ENCODE data around the gene SLC41A3.
"Not testable (repeated sequence)": the region's sequence is repeated elsewhere in the genome, so short reads cannot be mapped to it uniquely, and the experiment has no call there.

The SLC41A3 gene

DNA sequence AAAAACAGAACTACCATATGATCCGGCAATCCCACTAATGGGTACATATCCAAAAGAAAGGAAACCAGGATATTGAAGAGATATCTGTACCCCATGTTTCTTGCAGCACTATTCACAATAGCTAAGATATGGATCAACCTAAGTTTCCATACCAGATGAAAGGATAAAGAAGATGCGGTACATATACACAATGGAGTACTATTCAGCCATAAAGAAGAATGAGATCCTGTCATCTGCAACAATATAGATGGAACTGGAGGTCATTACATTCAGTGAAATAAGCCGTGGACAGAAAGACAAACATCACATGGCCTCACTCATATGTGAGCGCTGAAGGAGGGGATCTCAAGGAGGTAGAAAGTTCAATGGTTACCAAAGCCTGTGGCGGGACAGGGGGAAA, 3.0 kb downstream of the SLC41A3 start:
- no peak for DNase-seq

- DNase-seq: no peak
Measured at GRCh38 chr3:126078866-126079265, 5.1 kb downstream of the SLC41A3 start.

DNA sequence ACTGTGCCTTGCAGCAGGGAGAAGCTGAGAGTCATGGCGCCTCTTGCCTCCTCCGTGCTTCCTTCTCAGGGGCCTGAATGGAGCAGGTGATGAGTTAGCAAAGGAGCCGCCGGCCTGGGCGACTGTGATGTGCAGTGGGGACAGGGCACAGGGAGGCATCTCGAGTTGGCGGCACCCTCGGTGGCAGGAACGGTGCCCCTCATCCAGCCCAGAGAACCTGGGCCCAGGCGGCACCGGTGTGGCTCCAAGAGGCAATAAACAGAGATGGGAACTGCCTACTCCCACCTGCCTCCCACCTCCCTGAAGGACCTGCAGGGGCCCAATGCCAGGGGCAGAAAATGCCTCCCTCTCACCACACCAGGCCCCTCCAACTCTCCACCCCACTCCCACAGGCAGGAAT, 6.2 kb downstream of the SLC41A3 start:
- no peak for DNase-seq

GRCh38 chr3:126076140-126076539, 7.8 kb downstream of the SLC41A3 start:
- DNase-seq: no peak

DNA sequence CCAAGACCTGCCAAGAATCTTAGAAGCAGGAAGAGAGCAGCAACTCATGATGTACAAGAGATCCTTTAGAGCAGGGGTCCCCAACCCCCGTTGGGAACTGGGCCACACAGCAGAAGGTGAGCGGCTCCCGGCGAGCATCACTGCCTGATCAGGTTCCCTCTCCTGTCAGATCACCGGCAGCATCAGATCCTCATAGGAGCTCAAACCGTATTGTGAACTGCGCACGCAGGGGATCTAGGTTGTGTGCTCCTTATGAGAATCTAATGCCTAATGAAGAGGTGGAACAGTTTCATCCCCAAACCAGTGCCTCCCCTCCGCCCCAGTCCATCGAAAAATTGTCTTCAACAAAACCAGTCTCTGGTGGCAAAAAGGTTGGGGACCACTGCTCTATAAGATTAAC, 13.8 kb downstream of the SLC41A3 start:
- DNase-seq: no peak

DNA sequence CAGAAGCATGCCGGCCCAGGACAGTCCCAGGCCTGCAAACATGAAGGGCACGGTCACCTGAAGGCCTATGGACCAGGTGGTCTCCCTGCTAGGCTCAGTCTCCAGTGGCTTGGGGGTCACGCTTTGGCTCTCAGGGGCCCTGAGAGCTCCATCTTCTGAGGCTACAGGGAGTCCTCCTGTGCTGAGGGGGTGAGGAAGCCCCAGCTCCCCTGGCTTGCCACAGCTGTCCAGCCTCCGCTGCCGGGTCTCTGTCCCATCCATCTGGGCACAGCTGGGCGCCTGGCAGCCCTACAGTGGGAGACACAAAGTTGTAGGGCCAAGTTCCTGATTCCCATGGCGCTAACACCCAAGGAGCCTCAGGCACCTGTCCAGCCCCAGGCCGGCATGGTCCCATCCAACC, 16.0 kb downstream of the SLC41A3 start:
- no peak for DNase-seq

DNA sequence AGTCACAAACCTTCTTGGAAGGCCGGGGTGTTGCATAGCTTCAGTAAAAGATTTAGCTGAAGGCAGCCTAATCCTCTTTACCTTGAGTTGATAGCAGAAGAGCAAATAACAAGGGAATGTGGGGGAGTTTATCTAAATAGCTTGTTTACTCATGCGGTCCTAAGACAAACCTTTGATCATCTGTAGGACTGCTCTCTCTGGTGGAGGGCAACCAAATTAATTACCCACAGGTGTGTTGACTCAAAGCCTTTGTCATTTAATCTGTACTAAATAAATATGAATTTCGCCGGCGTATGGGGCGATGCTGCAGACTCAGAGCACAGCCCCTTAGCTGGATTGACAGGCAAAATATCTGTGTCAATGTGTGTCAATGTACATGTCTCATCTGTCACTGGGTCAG, 17.2 kb downstream of the SLC41A3 start:
- not testable (repeated sequence) for DNase-seq

GRCh38 chr3:126065876-126066275, 18.0 kb downstream of the SLC41A3 start:
- DNase-seq: no peak

DNA sequence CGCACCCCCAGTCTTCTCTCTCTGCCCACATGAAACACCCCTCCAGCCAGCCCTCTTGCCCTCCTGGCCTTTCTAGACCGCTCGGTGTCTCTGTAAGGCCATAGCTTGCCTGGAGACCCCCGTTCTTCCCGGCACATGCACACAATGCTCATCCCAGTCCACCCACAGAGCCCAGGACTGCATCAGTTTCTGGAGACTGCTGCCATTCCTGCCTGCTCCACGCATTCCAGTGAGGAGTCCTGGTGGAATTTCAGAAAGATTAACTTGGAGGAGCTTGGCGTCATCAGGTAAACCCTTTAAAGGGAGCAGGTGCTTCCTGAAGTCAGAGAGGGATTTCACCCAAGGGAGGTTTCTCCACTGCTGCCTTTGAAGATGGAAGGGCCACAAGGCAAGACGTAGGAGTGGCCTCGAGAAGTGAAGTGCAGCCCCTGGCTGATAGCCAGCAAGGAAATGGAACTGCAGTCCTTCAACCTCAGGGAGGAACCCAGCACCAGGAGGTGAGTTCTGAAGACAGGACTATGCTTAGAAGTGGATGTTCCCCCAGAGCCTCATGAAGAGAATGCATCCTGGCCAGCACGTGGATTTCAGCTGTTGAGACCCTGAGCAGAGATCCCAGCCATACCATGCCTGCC, 19.2 kb downstream of the SLC41A3 start:
- DNase-seq: no peak

DNA sequence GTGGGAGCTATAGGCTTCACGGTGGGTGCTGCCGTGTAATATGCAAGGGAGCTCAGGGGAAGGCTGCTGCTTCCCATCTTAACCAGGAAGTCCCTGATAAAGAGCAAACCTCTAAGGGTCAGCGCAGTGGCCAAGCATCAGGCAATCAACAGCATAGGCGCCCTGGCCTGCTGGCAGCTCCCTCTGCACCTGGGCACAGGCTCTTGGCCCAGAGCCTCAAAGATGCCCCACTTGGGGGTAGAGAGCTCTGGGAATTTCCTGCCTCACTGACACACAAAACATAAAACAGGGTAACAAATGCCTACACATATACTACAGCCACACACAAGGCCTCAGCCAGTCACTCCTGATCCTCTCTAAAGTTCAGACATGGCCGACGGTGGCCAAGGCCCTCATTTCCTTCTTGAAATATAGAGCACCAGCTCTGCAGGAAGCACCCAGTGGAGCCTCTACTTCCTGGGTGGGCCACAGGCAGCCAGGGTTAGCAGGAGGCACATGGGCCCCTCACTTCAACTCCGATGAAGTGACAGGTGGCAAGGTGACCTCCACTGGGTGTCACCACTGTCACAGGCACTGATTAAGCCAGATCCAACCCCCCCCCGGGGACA, 20.5 kb downstream of the SLC41A3 start:
- DNase-seq: no peak

- no peak for DNase-seq
Measured at GRCh38 chr3:126061301-126062032, 22.5 kb downstream of the SLC41A3 start.

GRCh38 chr3:126060613-126061145, 23.2 kb downstream of the SLC41A3 start:
- no peak for DNase-seq

GRCh38 chr3:126058666-126059065, 25.3 kb downstream of the SLC41A3 start:
- no peak for DNase-seq

GRCh38 chr3:126057936-126058335, 26.0 kb downstream of the SLC41A3 start:
- no peak for DNase-seq

DNA sequence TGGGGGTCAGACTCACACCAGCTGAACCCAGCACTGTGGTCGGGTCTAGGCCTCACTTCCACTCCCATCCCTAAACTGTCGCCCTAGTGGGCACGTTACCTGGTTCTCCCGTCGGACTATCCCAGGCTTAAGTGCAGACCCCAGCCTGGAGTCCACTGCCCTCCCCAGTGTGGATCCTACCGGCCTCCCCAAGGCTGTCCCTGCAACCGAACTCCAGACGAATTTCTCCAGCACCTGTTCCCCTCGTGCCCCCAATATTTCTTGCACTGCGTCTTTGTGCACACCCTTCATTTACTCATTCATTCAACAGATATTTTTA, 26.5 kb downstream of the SLC41A3 start:
- no peak for DNase-seq

DNA sequence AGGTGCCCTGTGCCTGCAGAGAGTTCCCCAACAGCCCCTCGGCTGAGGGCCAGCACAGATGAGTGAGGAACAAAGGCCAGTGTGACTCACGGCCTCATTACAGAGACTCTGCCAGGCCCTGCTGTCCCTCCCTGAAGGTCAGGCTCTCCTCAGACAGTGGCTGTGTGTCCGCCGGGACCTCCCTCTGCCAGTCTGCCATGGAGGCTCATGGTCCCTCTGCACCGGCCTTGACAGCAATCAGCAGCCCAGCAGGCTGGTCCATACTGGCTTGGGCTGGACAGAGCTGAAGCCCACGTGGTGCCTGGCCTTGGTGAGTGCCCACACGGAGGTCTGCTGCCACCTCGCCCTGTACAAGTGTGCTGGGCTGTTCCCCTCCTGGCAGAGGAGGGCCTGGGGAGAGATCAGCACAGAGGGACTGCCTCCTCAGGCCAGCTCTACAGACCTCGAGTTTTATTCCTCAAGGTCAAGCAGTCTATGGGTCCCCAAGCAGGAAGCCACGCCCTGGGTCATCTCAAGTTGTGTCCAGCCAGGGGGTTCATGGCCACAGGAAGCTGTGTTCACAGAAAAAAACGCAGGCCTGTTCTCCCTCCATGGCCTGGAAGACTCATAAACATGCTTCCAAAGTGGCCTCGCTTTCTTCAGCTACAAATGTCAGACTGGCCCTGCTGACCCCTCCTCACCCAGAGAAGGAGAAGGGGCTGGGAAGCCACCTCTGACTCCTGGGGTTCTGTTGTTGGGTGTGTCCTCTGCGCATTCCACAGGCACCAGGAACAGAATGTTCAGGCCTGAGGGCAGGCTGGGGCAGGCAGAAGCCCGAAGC, 27.0 kb downstream of the SLC41A3 start:
- DNase-seq: no peak

GRCh38 chr3:126056088-126056487, 27.8 kb downstream of the SLC41A3 start:
- DNase-seq: no peak

DNA sequence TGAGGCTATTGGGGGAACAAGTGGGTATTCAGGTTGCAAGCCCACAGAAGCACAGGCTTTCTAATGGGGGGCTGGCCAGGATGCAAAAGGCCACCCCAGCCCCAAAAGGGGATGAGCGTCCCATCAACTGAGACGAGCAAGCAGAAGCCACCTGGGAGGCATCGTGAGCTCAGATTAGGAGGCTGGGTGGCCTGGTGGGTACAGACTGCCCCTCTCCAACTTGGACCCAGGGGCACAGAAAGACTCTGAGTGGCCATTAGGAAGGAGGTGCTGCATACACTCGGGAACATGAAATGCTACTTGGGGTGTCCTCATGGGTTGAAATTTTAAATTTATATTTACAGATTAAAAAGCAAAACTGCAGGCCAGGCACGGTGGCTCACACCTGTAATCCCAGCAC, 29.1 kb downstream of the SLC41A3 start:
- no peak for DNase-seq

DNA sequence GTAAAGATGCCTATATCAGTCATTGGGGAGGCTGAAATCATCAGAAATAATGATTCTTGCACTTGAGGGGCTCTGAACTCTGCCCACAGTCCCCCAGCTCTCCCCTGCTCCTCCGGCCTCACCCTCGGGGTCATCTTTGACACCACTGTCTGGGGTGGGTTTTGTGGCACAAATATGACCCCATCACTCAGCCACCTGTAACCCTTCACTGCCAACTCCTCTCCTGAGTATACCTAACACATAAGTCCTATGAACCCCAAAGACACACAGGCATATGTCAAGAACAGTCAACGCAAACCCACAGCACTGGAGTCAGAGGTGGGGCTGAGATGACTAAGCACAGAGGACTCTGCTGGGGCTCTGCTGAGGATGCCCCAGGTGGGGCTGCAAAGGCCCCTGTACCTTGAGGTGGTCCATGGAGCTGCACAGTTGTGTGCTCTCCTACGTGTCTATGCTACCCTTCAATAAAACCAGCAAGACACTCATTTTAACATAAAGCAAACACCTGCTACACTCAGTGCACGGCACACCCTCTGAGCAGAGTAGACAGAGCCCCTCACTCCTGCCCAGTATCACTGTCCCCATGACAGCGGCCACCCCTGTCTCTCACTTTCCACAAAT, 29.9 kb downstream of the SLC41A3 start:
- no peak for DNase-seq

GRCh38 chr3:126053513-126053912, 30.4 kb downstream of the SLC41A3 start:
- DNase-seq: no peak

- no peak for DNase-seq
Measured at GRCh38 chr3:126052196-126053058, 31.5 kb downstream of the SLC41A3 start.

GRCh38 chr3:126051741-126052140, 32.2 kb downstream of the SLC41A3 start:
- no peak for DNase-seq

All from right forelimb (tissue), 1 donor.